GM10248 (cell line): ENCODE measurements around the gene SLC16A13.

Source experiments
- CTCF ChIA-PET: fragments of 300-600 bp; sonication (Branson Sonifier 250); formaldehyde crosslinking; extraction: SDS; loops from one replicate; lab custom pipeline; 2021; ENCODE audit warnings: antibody characterized with exemption; lab: Yijun Ruan, JAX
- POLR2A ChIA-PET: fragments of 350-650 bp; sonication (Branson Sonifier 250); formaldehyde crosslinking; extraction: SDS; loops from one replicate; lab custom pipeline; 2020; ENCODE audit warnings: antibody characterized with exemption; lab: Yijun Ruan, JAX
- DNase-seq: peaks from one replicate; pipeline ENCODE4 v3.0.0; 2012; ENCODE audit errors: extremely low spot score
- TF ChIP-seq, protein P1 (sequence below): IDR thresholded peaks from 2 replicates; pipeline ENCODE4 v1.5.1; 2012; ENCODE audit warnings: mild to moderate bottlenecking, low read depth; ENCODE audit errors: extremely low read depth, missing control alignments, control extremely low read depth

Gene SLC16A13

DNA sequence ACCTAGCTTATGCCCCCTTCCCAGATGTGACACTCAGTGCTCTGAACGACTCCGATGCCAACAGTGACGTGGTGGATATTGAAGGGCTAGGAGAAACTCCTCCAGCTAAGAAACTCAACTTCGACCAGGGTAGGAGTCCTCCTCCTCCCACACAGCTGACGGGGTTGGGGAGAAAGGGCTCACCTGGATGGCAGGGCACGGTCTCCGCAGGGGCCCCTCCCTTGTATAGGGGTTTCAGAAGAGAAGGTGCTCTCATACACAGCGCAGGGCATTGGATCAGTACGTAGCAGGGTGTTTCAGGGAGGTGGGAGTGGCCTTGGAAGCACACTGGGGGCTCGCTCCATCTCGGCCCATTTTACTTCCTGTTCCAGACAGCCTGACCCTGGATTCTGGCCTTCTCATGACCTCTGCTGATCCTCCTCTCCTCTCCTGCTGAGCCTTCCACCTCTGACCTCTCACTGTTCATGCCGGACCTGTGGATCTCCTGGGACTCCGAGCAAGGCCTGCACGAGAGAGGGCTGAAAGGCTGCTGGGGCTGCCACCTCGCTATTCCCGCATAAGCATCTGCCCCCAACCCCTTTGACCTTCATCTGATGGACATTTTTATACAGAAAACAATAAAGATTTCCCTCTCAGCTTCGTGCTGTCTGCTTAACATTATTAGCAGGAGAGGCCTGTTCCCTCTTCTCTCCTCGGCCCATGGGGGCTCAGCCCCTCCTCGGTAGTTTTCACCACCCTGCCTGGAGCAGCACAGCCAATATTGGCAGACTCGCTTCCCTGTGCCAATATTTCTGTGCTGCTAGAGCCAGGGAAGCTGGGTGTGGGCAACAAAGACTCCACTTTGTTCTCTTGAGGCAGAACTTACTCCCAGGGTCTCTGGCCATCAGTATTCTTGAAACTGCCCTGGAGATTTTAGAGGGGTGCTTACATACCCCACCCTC, 18.7 kb upstream of the SLC16A13 start:
- ChIA-PET POLR2A (no interaction called here), CTCF (interaction anchor here (1.0 to 2.3 kb wide), 8 partner anchors 13 to 174 kb away, joined by 3 to 10 read pairs (median 4); partner anchors contain the start of gene SLC16A13)
- no peak for DNase-seq
- TF ChIP-seq, protein P1, sequence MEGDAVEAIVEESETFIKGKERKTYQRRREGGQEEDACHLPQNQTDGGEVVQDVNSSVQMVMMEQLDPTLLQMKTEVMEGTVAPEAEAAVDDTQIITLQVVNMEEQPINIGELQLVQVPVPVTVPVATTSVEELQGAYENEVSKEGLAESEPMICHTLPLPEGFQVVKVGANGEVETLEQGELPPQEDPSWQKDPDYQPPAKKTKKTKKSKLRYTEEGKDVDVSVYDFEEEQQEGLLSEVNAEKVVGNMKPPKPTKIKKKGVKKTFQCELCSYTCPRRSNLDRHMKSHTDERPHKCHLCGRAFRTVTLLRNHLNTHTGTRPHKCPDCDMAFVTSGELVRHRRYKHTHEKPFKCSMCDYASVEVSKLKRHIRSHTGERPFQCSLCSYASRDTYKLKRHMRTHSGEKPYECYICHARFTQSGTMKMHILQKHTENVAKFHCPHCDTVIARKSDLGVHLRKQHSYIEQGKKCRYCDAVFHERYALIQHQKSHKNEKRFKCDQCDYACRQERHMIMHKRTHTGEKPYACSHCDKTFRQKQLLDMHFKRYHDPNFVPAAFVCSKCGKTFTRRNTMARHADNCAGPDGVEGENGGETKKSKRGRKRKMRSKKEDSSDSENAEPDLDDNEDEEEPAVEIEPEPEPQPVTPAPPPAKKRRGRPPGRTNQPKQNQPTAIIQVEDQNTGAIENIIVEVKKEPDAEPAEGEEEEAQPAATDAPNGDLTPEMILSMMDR, result no peak

DNA sequence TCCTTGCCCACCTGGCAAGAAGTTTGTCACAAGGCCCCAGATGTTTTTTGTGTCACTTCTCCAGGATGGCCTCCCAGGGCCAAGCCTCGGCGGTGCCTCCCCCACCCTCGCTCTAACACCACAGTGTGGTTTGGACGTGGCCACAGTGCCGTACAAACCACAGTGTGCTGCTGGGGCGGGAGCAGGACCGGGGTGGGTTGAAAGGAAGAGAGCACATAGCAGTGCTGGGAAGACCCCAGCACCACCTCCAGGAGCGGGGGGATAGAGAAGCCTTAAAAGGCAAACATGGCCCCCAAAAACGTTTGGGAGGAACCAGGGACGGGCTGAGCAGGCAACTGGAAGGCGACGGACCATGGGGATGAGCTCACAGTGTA, 18.0 kb upstream of the SLC16A13 start:
- CTCF ChIA-PET, result interaction anchor here (1.9 kb wide), 1 partner anchor 13 kb away, joined by 7 read pairs; no protein-coding TSS in a partner anchor
- TF ChIP-seq, protein P1, result no peak

DNA sequence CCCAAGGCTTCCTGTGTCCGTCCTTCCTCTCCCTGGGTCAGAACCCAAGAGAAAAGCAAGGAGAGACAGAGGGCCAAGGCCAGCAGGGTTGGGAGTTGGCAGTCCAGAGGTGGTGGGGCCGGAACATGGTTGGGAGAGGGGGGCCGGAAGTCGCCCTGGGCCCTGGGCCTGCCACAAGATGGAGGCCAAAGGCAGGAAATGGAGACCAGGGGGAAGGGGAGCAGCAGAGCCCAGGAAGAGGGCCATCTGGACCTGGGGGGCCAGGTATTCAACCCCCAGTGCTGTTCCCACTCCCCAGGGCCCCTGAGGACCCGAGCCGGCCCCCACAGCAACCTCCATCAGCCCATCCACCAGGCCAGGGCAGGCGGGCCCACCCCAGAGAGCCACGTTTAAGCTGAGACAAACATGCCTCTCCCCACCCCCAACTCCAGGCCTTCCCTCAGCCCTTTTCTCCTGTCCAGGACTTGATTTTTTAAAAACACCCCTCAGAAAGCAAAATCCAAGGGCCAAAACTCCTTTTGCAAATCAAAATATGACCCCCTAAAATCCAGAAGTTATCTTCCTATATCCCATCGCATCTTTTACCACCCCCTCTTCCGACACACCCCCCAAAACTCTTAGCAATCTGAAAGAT, 17.4 kb upstream of the SLC16A13 start:
- ChIA-PET POLR2A (no interaction called here), CTCF (interaction anchor here (1.9 kb wide), 1 partner anchor 14 kb away, joined by 7 read pairs; no protein-coding TSS in a partner anchor)
- no peak for DNase-seq
- TF ChIP-seq, protein P1, result no peak

More for the DNA sequence above, 18.0 kb upstream of the SLC16A13 start:
- no peak for DNase-seq
- POLR2A ChIA-PET, result no interaction called here

DNA sequence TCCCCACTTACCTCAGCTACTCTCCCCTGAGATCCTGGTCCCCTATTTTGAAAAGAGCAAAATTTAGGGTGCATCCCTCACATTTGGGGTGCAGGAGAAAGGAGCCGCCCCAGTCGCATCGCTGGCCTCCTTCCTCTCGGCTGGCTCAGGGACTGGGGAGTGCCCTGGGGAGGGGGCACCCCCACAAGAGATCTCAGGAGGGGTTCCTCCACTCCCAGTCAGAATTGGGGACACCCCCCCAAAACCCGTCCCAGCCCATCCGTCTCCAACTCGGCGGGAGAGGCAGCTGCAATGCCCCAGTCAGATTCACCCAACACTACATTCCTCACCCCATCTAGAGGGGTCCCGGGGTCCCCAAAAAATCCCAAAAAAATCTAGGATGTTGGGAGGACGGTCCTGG, 16.4 kb upstream of the SLC16A13 start:
- POLR2A ChIA-PET, result no interaction called here
- TF ChIP-seq, protein P1, result no peak
- DNase-seq, result no peak

DNA sequence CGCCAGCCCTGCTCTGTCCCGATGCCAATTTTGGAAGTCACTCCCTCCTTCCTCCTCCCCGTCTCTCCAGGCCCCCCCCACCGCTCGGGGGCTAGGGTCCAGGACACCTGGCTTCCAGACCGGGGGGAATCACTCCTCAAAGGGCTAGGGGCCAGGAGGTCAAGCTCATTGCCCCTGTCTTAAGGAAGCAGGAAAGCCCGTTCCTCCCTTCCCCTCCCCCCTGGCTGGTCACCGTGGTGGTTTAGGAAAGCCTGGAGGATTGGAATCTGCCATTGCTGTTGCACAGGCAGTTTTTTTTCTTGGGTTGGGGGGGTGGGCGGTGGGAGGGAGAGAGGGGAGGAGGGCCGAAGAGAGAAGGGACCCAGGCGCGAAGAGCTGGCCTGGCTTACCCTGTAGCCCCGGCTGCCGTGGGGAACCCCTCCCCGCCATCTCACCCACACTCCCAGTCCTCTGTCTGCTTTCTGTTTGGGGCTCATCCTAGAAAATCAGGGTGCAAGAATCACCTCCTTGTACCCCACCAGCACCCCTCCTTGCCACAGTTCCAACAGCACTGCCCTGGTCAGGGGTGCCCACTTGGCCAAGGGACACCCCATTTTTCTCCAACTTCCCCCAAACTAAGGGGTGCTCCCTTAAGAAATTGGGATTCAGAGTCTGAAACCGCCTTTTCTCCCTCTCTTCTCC, 15.8 kb upstream of the SLC16A13 start:
- no peak for DNase-seq

More for the DNA sequence above, 16.4 kb upstream of the SLC16A13 start:
- CTCF ChIA-PET, result interaction anchor here (1.1 to 4.7 kb wide), 6 partner anchors 15 to 176 kb away, joined by 3 to 60 read pairs (median 23); no protein-coding TSS in a partner anchor

More for the DNA sequence above, 15.8 kb upstream of the SLC16A13 start:
- ChIA-PET POLR2A (no interaction called here), CTCF (interaction anchor here (1.1 to 4.7 kb wide), 8 partner anchors 16 to 353 kb away, joined by 3 to 60 read pairs (median 12); no protein-coding TSS in a partner anchor)
- TF ChIP-seq, protein P1, result no peak
